HG02973 (cell line): ENCODE data around the gene PGR.

Experiments
- ATAC-seq: cut with Tn5 transposase; IDR thresholded peaks from one replicate; pipeline ENCODE4 v1.9.1; 2021; ENCODE audit warnings: moderate library complexity; ENCODE audit not compliant: unreplicated experiment

The PGR gene

DNA sequence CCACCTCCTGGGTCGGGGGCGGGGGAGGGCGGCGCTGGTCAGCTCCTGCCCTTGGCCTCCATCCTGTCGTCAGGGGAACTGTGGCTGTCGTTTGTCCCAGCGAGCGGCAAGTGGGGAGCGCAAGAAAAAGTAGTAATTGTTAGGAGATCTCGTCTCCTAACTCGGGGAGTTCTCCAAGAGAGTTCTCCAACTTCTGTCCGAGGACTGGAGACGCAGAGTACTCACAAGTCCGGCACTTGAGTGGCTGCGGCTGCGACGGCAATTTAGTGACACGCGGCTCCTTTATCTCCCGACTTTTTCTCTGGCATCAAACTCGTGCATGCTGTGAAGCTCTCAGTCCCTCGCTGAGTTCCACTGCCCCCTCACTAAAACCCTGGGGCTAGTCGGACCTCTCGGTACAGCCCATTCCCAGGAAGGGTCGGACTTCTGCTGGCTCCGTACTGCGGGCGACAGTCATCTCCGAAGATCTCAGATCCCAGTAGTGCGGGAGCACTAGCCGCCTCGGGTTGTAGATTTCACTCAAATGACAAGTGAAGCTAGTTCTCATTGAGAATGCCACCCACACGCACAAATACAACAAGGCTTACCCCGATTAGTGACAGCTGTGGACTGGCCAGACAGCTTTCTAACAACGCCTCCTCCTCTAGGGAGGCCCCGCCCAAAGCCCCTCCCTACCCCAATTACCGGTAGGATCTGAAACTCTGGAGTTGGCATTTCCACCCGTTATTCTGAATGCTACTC is at the start of gene PGR:
TSS of gene PGR (minus strand) at position 611 of the 741 bp plus-strand sequence. CDS start 743 bp downstream, outside the sequence.
- no peak for ATAC-seq

DNA sequence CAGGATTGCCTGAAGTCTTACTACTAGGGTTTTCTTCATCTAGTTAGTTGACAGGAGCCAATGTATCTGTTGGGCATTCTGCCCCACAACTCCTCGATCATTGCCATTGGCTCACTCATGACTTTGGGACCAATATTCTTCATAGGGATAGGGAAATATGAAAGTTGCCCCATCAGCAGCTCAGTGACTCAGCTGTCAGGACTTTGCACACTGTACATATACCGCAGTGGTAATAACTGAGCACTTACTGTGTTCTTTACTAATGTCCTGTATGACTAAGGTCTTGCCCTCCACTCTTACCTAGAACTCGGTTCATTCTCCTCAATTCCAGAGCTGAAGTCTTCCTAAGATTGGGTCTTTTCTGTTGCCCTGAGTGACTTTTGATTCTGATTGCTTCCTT is 46.8 kb upstream of the PGR start:
- ATAC-seq, result no peak

DNA sequence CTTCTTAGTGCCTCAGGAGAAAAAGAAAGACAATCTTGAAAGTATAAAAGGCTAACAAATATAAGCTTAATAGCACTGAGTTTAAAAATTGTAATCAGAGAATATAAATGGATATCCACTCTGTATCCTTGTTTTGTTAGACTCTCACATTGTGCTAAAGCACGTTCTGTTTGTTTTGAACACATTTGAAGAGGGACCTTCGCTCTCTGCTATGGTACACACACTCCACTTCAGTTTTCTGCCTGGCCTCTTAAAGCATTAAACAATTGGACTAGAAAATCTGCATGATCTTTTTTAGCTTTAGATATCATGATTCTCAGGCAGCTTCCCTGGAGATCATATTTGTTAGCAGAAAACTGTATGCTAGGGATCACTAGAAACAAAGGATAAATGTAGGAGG is 40.3 kb upstream of the PGR start:
- ATAC-seq, result no peak

DNA sequence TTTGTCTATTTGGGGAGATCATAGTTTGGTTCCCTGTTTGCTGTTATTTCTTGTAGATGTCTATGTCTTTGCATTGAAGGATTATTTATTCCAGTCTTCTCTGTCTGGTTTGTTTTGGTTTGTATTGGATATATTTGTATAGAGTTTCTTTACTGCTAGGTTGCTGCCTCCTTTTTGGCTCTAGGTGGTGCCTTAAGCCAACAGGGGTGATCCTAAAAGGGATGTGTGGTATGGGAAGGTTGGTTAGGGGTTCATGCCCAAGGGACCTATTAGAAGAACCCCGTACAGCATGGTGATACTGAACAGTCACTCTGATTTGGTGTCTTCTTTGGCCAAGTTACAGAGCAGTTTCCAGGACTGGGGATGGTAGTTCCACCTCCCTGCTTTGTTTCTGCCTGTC is 36.4 kb upstream of the PGR start:
- no peak for ATAC-seq

DNA sequence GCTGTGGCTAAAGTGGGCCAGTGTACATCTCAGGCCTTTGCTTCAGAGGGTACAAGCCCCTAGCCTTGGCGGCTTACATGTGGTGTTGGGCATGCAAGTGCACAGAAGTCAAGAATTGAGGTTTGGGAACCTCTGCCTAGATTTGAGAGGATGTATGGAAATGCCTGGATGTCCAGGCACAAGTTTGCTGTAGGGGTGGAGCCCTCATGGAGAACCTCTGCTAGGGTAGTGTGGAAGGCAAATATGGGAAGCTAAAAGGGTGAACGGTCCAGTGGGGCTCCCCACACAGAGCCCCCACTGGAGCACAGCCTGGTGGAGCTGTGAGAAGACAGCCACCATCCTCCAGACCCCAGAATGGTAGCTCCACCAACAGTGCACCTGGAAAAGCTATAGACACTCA is 28.5 kb upstream of the PGR start:
- ATAC-seq, result no peak

DNA sequence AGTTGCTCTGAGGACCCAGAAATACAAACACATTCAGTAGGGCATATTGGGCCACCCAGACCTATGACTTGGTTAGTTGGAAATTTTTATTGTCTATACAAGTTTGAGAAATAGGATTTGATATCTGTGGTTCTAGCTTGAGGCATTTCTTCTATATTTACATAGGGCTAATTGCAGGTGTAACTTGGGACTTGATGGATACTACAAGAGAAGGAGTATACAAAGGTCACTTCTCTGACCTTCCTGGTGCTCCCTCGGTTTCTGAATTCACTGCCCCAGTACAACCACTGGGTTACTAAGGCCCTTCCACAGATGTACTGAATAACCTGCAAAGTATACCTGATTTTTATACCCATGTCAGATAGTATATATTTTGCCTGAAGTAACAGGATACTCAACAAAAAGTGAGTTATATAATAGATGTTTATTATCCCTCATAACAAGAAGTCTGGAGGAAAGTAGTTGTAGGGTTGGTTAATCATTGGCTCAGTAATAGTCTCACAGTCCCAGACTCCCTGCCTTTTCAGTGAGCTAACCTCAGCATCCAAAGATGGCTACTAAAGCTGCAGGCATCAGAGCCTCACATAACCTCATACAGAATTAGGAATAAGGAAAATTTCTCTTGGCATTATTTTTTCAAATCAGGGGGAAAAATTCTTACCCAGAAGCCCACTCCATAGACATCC is 8.8 kb upstream of the PGR start:
- no peak for ATAC-seq

DNA sequence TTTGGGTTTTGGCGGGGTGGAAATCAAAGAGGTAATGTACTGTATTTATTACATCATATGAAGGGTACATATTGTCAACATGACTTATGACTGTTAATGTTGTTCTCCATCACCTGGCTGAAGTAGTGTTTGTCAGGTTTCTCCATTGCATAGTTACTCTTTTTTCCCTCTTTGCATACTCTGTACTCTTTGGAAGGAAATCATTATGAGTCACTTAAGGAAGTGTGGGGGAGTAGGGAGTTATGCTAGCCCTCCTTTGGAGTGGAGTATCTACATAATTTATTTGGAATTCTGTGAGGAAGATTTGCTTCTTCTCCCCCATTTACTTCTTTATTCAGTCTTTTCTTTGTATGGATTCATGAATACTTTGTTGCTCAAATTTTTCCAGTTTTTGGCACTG is 3.6 kb upstream of the PGR start:
- ATAC-seq, result no peak

DNA sequence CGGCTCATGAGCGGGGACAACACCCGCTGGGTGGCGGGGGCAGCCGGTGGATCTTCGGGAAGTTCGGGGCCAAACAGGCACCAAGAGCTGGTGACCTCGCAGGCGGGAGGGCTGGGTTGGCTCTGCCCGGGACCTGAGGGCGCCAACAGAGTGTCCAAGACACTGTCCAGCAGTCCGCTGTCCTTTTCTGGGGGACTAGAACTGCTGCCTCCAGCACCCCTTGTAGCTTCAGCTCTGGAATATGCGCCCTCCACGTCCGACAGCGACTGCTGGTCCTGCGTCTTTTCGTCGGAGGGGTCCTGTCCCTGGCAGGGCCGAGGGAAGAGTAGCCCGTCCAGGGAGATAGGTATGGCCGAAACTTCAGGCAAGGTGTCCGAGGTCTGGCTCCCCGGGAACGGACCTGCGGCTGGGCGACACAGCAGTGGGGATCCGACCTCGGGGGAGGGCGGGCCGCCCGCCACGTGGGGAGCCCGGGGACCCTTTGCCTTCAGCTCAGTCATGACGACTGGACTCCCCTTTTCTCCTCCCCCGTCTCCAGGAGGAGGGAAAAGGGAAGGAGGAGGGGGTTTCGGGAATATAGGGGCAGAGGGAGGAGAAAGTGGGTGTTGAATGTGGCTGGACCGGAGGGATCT is 926 bp downstream of the PGR start:
- ATAC-seq, result no peak

DNA sequence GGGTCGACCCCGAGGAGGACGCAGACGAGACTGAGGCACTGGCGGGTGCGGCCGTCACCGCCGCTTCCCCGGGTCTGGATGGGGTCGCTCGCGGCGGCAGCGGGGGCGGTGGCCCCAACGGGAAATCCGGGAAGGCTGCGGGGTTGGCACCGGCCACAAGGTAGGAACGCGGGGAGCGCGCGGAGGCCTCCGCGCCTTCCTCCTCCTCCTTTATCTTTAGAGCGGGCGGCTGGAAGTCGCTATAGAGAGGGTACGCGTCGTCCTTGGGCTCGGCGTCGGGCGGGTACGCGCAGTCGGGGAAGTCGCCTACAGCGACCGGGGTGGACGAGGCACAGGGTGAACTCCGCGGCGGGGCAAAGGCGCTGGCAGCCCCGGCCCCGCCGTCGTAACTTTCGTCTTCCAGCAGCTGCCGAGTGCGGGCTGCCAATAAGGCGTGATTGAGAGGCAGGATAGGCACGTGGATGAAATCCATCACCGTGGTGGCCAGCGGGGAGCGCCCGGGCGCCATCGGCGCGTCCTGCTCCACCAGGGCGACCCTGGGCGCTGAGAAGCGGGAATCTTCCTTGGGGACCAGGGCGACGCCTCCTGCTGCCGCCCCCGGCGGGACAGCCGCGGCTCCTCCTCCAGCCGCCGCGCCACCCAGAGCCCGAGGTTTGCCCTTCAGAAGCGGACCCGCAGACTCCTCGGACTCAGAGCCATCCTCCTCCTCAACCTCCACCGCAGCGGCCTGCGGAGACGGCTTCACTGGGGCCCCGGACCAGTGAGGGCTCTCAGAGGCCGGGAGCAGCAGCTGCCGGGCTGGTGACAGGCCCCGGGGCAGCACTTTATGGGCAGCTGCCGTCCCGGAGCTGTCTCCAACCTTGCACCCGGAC is 1.7 kb downstream of the PGR start:
- ATAC-seq, result no peak

DNA sequence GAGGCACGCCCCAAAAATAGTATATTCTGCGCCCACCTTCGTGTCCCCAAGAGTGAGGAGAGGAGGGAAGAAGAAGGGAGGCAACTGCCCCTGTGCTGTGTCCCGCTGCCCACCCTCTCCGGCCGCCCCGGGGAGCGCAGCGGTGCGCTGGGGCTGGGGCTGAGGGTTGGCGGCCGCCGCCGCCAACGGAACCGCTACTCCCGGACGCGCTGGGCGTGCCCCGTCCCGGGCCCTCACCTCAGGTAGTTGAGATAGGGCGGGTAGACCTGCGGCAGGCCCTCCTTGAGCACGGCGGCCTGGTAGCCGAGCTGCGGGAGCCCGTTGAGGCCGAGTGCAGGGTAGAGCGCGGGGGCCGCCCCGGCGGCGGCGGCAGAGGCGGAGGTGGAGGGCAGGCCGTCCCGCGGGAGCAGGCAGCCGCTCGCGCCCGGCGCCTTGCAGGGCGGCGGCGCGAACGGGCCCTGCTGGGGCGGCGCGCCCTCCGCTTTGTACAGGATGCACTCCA is 2.4 kb downstream of the PGR start:
- ATAC-seq, result no peak

DNA sequence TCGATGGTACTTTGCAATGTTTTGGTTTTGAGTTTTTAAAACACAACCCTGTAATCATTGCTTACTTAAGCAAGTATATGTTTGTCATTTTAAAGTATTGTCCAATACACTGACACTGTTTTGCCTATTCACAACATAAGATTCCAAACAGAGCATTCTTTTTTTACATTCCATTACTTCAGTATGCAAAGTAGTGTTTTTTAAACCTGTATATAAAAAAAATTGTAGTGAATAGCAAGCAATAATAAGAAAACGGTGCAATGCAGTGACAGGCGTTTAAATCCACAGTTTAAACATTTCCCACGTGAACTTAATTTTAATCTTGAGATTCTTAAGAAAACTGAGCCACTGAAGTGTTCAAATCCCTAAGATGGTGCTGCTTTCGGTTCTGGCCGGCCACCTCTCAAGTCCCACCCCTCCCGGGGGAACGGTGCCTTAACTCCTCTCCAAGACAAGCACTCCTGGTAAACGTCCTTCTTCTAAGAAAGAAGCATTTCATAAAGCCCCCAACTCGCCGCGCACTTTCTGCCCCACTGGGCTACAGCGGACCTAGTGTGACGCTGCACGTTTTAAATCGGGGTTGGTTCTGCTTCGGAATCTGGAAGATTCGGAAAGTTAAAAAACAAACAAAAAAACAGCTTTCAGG is 2.9 kb downstream of the PGR start:
- ATAC-seq, result no peak

DNA sequence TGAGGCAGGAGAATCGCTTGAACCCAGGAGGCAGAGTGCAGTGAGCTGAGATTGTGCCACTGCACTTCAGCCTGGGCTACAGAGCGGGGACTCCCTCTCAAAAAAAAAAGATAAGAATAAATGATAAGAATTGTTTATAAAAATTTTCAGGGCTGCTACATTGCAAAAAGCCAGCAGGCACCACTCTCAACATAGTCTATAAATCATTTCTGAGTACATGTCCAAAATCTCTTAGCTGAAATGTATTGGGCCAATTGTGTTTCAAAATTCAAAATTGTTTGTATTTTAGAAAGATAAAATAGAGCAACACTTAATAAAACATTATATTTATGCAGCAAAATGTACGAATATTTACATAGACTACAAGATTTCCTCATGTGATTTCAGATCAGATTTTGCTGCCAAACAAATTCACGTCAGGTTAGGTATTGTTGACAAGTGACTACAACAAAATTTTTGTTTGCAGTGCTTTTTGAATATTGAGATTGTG is 13.9 kb downstream of the PGR start:
- ATAC-seq, result no peak

DNA sequence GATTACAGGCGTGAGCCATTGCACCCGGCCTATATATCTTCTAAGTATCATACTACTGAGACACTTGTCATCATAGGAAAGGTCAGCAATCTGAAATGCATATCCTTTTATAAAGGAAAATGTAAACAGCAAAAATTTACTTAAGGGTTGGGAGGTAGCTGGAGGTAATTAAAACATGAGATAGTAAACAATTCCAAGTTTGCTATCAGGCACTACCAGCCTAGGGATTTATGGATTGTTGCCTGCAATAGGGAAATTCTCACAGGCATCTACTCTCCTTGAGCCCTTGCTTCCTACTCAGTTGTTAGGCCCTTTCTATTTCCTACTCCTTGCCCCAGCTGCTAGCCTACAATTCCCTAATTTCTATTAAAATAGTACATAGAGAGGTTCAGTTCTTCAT is 16.1 kb downstream of the PGR start:
- no peak for ATAC-seq

DNA sequence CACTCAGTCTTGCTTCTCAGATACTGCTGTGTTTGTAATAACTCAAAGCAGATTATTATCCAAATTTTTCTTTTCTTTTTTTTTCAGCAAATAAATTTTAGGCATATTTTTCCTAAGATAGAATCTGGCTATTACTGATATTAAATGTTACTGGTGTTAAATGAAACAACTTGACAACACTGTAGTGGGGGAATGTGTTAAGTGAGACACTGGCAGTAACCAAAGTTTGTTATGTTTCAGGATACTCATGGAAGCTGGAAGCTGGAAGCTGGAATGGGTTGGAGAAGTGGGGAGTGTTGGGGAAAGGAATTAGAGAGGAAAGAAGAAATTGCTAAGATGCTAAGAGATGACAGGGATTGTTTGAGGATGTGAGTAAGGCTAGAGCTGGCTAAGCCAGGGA is 24.9 kb downstream of the PGR start:
- no peak for ATAC-seq

DNA sequence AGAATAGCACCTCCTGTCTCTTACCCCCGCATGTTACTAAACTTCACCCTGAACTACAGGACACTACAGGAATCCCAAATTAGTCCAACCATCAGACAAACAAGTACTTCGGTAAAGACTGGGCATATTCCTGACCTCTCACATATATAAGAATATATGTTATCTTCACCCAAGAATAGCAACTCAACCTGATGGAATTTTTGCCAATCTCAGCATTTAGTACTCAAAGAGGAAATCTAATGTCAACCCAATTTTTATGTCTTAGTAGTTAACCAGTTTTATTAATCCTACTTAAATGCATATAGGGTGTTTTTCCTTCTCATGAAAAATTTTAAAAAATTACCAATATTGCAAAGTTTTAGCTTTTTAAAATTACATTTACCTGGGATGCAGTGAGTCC is 26.2 kb downstream of the PGR start:
- ATAC-seq, result no peak

DNA sequence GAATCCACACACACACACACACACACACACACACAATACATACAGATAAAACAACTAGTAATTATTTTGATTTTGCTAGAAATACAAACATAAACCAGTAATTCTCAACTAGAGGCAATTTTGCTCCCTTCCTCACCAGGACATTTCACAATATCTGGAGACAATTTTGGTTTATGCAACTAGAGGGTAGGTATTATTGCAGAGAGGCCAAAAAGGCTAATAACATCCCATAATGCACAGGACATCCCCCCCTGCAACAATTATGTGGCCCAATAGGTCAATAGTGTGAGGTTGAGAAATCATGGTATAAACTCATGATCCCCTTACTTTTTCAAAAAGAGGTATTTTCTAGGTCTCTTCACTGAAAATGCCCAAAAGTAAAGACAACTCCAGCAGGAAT is 29.0 kb downstream of the PGR start:
- no peak for ATAC-seq

DNA sequence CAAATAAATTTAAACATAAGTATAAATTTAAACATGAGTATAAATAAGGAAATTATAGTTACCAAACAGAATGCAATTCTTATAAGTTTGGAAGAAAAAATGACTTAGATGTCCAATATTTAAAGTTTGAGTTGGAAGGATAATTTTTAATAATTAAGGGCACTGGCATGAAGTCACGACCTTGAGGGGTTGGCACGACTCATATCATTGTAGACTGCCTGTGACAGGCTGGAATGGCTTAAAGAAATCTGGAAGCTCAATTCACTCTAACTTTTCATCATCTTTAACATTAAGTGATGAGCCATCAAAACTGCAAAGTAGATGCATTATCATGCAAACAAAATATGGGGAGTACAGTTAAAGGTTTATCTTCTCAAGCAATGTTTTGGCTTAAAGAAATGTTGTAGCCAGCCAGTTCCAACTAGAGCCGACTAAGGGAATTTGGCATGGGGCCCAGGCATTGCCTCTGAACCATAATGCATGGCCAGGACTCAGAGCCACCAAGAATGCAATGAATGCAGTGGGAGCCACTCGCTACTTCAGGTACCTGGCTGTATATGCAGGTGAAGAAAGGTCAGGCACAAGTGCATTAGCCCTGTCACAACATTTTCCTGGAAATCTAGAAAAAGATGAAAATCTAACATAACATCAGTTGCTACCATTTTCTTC is 33.4 kb downstream of the PGR start:
- no peak for ATAC-seq

DNA sequence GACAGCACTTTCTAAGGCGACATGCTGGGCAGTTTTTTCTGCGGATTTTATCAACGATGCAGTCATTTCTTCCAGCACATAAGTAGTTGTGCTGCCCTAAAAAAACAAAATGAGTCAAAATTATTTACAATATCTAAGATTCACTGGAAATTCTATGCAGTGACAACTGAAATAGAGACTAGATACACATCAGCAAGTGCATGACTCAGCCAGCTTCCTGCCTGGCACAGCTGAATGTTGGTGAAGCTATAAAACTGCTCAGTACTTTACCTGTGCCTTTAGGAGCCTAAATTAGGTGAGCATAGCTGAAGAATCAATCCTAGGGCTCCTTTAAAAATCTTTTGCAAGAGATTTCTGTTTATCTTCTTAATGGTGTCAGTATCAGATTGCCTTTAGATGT is 37.8 kb downstream of the PGR start:
- ATAC-seq, result no peak

DNA sequence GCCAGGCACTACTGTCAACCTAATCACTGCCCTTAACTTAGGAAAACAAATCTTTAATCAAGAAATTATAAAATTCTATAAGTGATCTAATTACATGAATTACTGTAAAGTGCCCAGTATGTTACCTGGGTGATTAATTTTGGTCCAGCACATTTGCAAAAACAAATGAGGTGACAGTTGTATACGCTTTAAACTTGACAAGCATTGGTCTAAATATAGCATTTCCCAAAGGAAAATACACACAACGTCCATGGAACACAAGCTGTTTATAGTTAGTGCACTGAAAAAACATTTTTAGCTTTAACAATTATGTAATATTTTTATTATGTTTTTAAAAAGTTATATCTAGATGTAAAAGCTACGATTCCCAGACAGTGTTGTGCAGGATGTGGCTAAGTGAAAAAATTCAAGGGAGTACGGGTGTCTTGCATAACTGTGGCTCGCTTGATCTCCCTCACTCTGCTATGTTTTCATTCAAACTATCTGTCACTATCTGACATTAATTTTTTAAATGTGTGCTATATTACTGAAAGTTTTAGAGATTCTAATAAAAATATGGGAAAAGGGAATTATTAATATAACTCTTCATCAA is 38.8 kb downstream of the PGR start:
- no peak for ATAC-seq

DNA sequence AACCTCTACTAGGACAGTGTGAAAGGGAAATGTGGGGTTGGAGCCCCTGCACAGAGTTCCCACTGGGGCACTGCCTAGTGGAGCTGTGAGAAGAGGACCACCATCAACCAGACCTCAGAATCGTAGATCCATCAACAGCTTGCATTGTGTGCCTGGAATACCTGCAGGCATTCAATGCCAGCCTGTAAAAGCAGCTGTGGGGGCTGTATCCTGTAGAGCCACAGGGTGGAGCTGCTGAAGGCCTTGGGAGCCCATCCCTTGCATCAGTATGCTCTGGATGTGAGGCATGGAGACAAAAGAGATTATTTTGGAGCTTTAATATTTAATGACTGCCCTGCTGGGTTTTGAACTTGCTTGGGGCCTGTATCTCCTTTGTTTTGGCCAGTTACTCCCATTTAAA is 46.3 kb downstream of the PGR start:
- no peak for ATAC-seq
